ENCODE data around the gene TRIP13. TPM values are rescaled to one million over a fixed set of nuclear protein-coding genes. Genes with fewer than 3 reads are reported as not detected.
A peak's percentile ranks its signal among the peaks of the same experiment; 100 is the strongest.
"Not testable (repeated sequence)": the region's sequence is repeated elsewhere in the genome, so short reads cannot be mapped to it uniquely, and the experiment has no call there.

Gene TRIP13
- total RNA-seq, 1 donor from 2014 or later = 1.0 TPM

- DNase-seq (ENCODE audit: low spot score) (no peak), ATAC-seq (no peak)
These were observed 20.9 kb upstream of the TRIP13 start for GRCh38 chr5:871596-872298.

GRCh38 chr5:872301-872700 is 20.4 kb upstream of the TRIP13 start:
- ATAC-seq (peak; percentile 47), DNase-seq (ENCODE audit: low spot score) (no peak)

- ATAC-seq = no peak
- no peak for DNase-seq (ENCODE audit: low spot score)
These were observed 19.4 kb upstream of the TRIP13 start for GRCh38 chr5:873328-873727.

GRCh38 chr5:875931-876330 is 16.8 kb upstream of the TRIP13 start:
- DNase-seq (ENCODE audit: low spot score) = no peak
- no peak for ATAC-seq

- no peak for ATAC-seq
These were observed 16.0 kb upstream of the TRIP13 start for GRCh38 chr5:876398-877365.

GRCh38 chr5:878125-878524 is 14.6 kb upstream of the TRIP13 start:
- DNase-seq (ENCODE audit: low spot score) = no peak
- no peak for ATAC-seq

More at GRCh38 chr5:876398-877365, 16.0 kb upstream of the TRIP13 start:
- DNase-seq (ENCODE audit: low spot score) = no peak

- ATAC-seq = peak; percentile 10
- DNase-seq (ENCODE audit: low spot score) = not testable (repeated sequence)
These were observed 14.0 kb upstream of the TRIP13 start for GRCh38 chr5:878677-879076.

GRCh38 chr5:880816-881550 is 11.7 kb upstream of the TRIP13 start:
- ATAC-seq = no peak
- no peak for DNase-seq (ENCODE audit: low spot score)

- DNase-seq (ENCODE audit: low spot score) (no peak), ATAC-seq (no peak)
These were observed 11.1 kb upstream of the TRIP13 start for GRCh38 chr5:881551-881935.

- DNase-seq (ENCODE audit: low spot score) = no peak
- no peak for ATAC-seq
These were observed 10.2 kb upstream of the TRIP13 start for GRCh38 chr5:882253-883183.

GRCh38 chr5:883475-884181 is 9.1 kb upstream of the TRIP13 start:
- DNase-seq (ENCODE audit: low spot score) (no peak), ATAC-seq (no peak)

- DNase-seq (ENCODE audit: low spot score) (no peak), ATAC-seq (no peak)
These were observed 8.1 kb upstream of the TRIP13 start for GRCh38 chr5:884345-885126.

GRCh38 chr5:885127-885442 is 7.6 kb upstream of the TRIP13 start:
- DNase-seq (ENCODE audit: low spot score) (no peak), ATAC-seq (no peak)

GRCh38 chr5:885529-885928 is 7.2 kb upstream of the TRIP13 start:
- ATAC-seq (peak; percentile 28), DNase-seq (ENCODE audit: low spot score) (no peak)

- no peak for DNase-seq (ENCODE audit: low spot score)
- no peak for ATAC-seq
These were observed 6.6 kb upstream of the TRIP13 start for GRCh38 chr5:886036-886435.

- DNase-seq (ENCODE audit: low spot score) (no peak), ATAC-seq (no peak)
These were observed 5.9 kb upstream of the TRIP13 start for GRCh38 chr5:886716-887325.

GRCh38 chr5:887947-888637 is 4.6 kb upstream of the TRIP13 start:
- no peak for DNase-seq (ENCODE audit: low spot score)
- no peak for ATAC-seq

GRCh38 chr5:888638-889035 is 4.0 kb upstream of the TRIP13 start:
- ATAC-seq (no peak), DNase-seq (ENCODE audit: low spot score) (no peak)

Data from left lobe of liver (tissue), 2 donors.